GM12878 (cell line): ENCODE results near the gene PRDM4.
"Not testable (repeated sequence)": the region's sequence is repeated elsewhere in the genome, so short reads cannot be mapped to it uniquely, and the experiment has no call there.

Experiments used
- MTA3 ChIP-seq: IDR thresholded peaks from 2 replicates; pipeline ENCODE4 v1.6.1; 2012; ENCODE audit warnings: low read length, inconsistent platforms, borderline replicate concordance
- YY1 ChIP-seq: IDR thresholded peaks from 2 replicates; pipeline ENCODE4 v1.6.1; 2011; ENCODE audit warnings: low read depth, mild to moderate bottlenecking, low read length
- TF ChIP-seq, protein P1 (sequence below): IDR thresholded peaks from 2 replicates; pipeline ENCODE4 v1.6.1; 2012; ENCODE audit warnings: mild to moderate bottlenecking, low read depth, low read length
- TF ChIP-seq, protein P2 (sequence below), 3 experiments: IDR thresholded peaks in 2 of 3; conservative IDR thresholded peaks in 1 of 3; 2 replicates each; pipeline ENCODE4 v1.5.1; 2011; ENCODE audit warnings: low read depth in 3 of 3, low read length in 3 of 3, mild to moderate bottlenecking in 3 of 3, control low read depth in 2 of 3, moderate library complexity in 2 of 3, inconsistent platforms in 1 of 3, mixed read lengths in 1 of 3; ENCODE audit not compliant: control insufficient read depth in 2 of 3, insufficient read depth in 1 of 3; ENCODE audit errors: extremely low read depth in 1 of 3

DNA sequence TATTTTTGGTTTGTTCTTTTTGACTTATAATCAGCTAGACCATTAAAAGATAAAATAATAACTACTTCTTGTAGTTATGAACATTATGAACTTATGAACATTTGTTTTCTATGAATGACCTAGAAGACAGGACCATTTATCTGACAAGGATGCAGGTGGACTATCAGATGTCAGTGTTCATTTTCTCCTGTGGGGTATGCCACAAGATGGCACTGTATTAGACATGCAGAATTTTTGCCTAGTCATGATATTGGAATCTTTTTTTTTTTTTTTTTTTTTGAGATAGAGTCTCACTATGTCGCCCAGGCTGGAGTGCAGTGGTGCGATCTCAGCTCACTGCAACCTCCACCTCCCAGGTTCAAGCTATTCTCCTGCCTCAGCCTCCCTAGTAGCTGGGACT lies 65.2 kb downstream of the PRDM4 start:
- not testable (repeated sequence) for TF ChIP-seq YY1, MTA3
- TF ChIP-seq, protein P1, sequence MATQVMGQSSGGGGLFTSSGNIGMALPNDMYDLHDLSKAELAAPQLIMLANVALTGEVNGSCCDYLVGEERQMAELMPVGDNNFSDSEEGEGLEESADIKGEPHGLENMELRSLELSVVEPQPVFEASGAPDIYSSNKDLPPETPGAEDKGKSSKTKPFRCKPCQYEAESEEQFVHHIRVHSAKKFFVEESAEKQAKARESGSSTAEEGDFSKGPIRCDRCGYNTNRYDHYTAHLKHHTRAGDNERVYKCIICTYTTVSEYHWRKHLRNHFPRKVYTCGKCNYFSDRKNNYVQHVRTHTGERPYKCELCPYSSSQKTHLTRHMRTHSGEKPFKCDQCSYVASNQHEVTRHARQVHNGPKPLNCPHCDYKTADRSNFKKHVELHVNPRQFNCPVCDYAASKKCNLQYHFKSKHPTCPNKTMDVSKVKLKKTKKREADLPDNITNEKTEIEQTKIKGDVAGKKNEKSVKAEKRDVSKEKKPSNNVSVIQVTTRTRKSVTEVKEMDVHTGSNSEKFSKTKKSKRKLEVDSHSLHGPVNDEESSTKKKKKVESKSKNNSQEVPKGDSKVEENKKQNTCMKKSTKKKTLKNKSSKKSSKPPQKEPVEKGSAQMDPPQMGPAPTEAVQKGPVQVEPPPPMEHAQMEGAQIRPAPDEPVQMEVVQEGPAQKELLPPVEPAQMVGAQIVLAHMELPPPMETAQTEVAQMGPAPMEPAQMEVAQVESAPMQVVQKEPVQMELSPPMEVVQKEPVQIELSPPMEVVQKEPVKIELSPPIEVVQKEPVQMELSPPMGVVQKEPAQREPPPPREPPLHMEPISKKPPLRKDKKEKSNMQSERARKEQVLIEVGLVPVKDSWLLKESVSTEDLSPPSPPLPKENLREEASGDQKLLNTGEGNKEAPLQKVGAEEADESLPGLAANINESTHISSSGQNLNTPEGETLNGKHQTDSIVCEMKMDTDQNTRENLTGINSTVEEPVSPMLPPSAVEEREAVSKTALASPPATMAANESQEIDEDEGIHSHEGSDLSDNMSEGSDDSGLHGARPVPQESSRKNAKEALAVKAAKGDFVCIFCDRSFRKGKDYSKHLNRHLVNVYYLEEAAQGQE = not testable (repeated sequence)
- TF ChIP-seq, protein P2, sequence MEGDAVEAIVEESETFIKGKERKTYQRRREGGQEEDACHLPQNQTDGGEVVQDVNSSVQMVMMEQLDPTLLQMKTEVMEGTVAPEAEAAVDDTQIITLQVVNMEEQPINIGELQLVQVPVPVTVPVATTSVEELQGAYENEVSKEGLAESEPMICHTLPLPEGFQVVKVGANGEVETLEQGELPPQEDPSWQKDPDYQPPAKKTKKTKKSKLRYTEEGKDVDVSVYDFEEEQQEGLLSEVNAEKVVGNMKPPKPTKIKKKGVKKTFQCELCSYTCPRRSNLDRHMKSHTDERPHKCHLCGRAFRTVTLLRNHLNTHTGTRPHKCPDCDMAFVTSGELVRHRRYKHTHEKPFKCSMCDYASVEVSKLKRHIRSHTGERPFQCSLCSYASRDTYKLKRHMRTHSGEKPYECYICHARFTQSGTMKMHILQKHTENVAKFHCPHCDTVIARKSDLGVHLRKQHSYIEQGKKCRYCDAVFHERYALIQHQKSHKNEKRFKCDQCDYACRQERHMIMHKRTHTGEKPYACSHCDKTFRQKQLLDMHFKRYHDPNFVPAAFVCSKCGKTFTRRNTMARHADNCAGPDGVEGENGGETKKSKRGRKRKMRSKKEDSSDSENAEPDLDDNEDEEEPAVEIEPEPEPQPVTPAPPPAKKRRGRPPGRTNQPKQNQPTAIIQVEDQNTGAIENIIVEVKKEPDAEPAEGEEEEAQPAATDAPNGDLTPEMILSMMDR (IDR thresholded peaks at IDR 0.05 in 2 of 3, conservative IDR thresholded peaks at IDR 0.05 in 1 of 3; ENCODE audit: control insufficient read depth in 2 of 3, extremely low read depth in 1 of 3, insufficient read depth in 1 of 3, low read depth in 3 of 3, low read length in 3 of 3) = peak in 2 of 3 experiments; percentile 21 to 22; a peak in 3 of 6 replicates
